ENCODE measurements around the gene CFAP119.

CFAP119 gene

DNA sequence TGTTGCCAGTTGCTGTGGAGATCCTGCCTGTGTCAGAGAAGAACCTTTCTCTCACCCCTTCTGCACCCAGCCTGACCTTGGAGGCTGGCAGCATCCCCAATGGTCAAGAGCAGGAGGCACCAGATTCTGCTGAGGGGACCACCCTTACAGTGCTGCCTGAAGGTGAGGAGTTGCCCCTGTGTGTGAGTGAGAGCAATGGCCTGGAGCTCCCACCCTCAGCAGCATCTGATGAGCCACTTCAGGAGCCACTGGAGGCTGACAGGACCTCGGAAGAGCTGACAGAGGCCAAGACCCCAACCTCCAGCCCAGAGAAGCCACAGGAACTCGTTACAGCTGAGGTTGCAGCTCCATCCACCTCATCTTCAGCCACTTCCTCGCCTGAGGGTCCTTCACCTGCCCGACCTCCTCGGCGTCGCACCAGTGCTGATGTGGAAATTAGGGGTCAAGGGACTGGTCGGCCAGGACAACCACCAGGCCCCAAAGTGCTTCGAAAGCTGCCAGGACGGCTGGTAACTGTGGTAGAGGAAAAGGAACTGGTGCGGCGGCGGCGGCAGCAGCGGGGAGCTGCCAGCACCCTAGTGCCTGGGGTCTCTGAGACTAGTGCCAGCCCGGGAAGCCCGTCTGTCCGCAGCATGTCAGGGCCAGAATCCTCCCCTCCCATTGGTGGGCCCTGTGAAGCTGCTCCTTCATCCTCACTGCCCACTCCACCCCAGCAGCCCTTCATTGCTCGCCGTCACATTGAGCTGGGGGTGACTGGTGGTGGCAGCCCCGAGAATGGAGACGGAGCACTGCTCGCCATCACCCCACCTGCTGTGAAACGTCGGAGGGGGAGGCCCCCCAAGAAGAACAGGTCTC is 23.8 kb downstream of the CFAP119 start:
- no peak for DNase-seq

DNA sequence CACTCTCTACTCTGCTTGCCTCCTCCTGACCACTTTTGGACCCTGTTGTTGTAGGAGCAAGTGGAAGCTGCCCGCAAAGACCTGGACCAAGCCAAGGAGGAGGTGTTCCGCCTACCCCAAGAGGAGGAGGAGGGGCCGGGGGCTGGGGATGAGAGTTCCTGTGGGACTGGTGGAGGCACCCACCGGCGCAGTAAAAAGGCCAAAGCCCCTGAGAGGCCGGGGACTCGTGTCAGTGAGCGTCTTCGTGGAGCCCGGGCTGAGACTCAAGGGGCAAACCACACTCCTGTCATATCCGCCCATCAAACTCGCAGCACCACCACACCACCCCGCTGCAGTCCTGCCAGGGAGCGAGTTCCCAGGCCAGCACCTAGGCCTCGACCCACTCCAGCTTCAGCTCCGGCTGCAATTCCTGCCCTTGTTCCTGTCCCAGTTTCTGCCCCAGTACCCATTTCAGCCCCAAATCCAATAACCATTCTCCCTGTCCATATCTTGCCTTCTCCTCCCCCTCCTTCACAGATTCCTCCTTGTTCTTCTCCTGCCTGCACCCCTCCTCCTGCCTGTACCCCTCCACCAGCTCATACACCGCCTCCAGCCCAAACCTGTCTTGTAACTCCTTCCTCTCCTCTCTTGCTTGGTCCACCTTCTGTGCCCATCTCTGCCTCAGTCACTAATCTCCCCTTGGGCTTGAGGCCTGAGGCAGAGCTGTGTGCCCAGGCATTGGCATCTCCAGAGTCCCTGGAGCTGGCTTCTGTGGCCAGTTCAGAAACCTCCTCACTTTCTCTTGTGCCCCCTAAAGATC is 24.7 kb downstream of the CFAP119 start:
- DNase-seq: no peak

DNA sequence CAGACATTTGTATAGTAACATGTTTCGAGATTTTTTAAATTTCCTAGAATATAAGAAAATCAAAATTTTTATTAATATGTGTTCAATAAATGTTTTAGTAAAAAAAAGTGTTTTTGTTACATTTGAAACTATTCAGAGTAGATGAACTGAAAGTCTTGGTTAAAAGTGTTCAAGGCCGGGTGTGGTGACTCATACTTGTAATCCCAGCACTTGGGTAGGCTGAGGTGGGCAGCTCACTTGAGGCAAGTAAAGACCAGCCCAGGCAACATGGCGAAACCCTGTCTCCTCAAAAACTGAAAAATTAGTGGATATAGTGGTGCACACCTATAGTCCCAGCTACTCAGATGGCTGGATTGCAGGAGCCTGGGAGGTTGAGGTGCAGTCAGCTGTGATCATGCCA is 30.5 kb downstream of the CFAP119 start:
- DNase-seq: no peak

DNA sequence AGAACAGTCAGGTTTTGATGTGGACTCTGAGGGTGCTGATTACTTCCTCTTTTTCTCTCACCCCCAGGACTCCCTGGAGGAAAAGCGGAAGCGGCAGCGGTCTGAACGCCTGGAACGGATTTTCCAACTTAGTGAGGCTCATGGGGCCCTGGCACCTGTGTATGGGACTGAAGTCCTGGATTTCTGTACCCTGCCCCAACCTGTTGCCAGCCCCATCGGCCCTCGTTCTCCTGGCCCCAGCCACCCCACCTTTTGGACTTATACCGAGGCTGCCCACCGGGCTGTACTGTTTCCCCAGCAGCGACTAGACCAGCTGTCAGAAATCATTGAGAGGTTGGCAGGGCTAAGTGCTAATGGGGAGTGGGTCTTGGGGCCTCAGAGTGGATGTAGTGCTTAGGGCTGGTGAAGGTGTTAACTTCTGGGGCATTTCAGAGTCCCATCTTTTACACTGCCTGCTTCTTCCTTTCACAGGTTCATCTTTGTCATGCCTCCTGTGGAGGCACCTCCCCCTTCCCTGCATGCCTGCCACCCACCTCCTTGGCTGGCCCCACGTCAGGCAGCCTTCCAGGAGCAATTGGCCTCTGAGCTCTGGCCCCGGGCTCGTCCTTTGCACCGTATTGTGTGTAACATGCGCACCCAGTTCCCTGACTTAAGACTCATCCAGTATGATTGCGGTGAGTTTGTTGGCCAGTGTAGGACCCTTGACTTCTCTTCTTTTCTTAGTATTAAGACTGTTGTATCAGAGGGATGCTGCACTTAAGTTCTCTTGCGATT is 32.8 kb downstream of the CFAP119 start:
- no peak for DNase-seq

DNA sequence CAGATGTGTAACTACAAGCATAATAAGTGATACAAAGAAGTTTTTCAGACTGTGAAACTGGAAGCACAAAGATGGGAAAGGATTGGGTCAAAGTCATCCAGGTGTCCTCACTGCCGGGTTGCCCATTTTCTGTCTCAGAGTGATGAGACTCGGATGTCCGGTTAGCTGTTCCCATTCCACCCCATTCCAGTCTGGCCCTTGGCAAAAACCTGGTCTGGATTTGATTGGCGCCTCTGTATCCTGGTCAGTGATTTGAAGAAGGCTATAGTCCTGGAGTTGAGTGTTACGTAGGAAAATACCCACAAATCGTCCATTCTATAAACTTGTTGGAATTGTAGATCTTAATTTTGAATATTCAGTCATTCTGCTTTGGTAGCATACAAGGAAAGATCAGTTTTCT is 33.5 kb downstream of the CFAP119 start:
- no peak for DNase-seq

DNA sequence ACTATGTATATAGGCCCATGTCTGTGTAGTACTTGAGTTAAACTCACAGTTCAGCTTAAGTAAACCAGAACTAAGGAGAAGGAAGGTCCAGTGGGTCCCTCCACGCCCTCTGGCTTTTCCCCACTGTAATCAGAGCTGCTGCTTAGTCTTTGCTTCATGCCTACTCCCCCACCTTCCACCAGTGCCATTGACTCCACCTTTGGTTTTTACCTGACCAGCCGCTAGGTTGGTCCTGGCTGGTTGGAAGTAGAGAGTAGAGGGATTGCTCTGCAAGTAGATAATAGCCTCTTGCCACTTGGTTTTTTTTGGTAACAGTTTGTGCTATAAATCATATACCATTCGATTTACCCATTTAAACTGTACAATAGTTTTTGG is 36.5 kb downstream of the CFAP119 start:
- no peak for DNase-seq

DNA sequence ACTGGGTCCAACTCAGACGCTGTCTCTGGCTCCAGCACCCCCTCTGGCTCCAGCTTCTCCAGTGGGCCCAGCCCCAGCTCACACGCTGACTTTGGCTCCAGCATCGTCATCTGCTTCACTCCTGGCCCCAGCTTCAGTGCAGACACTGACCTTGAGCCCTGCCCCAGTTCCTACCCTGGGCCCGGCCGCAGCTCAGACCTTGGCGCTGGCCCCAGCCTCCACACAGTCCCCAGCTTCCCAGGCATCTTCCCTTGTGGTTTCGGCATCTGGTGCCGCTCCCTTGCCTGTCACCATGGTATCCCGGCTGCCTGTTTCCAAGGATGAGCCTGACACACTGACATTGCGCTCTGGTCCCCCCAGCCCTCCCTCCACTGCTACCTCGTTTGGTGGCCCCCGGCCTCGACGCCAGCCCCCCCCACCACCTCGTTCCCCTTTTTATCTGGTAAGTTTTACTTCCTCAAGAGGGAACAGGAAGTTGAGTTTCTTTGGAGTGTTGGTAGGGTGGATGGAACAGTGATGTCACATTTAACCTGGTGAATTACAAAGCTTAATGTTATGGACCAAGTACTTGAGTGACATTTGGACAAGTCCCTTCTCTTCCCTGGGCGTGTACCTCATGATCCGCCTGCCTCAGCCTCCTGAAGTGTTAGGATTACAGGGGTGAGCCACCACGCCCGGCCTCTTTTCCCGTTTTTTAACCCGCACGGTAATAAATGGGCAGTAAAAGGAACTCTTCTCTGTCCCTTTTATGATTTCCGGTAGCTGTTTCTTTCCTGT is 37.0 kb downstream of the CFAP119 start:
- DNase-seq: no peak

DNA sequence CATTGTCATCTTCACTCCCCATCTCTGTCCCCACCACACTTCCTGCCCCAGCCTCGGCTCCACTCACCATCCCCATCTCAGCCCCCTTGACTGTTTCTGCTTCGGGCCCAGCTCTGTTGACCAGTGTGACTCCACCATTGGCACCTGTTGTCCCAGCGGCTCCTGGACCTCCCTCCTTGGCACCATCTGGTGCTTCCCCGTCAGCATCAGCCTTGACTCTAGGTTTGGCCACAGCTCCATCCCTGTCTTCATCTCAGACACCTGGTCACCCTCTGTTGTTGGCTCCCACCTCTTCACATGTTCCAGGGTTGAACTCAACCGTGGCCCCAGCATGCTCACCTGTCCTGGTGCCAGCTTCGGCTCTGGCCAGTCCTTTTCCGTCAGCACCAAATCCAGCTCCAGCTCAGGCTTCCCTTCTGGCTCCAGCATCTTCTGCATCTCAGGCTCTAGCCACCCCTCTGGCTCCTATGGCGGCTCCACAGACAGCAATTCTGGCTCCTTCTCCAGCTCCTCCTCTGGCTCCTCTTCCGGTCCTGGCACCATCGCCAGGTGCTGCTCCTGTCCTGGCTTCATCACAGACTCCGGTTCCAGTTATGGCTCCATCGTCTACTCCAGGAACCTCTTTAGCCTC is 38.0 kb downstream of the CFAP119 start:
- no peak for DNase-seq

DNA sequence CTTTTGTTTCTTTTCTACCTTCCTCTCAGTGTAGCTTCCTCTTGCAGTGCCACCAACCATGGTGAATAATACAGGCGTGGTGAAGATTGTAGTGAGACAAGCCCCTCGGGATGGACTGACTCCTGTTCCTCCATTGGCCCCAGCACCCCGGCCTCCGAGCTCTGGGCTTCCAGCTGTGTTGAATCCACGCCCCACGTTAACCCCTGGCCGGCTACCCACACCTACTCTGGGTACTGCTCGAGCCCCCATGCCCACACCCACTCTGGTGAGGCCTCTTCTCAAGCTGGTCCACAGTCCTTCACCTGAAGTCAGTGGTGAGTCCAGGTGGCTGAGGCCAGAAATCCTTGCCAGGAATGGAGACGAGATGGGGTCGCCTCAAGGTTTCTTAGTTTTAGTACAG is 38.9 kb downstream of the CFAP119 start:
- no peak for DNase-seq

DNA sequence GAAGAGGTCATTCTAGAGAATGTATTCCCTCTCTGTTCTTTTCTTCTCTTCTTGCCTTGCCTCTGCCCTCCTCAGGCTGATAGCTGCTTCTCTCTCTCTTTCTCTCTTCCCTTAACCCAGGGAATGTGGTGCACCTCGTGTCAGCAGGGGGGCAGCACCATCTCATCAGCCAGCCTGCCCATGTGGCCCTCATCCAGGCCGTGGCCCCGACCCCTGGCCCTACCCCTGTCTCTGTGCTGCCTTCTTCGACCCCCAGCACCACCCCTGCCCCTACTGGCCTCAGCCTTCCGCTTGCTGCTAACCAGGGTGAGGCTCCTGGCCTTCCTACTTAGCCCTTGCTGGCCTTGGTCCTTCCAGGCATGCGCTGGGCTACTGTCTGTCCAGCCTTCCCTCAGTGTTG is 39.4 kb downstream of the CFAP119 start:
- no peak for DNase-seq

DNA sequence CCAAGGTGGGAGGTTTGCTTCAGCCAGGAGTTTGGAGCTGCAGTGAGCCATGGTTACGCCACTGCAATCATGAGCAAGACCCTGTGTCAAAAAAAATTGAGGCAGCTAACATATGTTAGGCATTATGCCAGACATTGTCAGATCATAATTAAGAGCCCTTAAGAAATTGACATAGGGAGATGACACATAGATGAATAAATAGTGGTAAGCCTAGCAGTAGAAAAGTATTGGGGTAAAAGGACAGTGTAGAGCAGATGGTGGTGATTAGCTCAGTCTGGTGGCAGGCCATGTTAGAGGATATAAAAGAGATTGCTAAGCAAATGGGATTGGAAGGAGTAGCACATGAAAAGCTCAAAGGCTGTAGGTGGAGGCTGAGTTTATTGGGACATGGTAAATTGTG is 40.3 kb downstream of the CFAP119 start:
- no peak for DNase-seq

DNA sequence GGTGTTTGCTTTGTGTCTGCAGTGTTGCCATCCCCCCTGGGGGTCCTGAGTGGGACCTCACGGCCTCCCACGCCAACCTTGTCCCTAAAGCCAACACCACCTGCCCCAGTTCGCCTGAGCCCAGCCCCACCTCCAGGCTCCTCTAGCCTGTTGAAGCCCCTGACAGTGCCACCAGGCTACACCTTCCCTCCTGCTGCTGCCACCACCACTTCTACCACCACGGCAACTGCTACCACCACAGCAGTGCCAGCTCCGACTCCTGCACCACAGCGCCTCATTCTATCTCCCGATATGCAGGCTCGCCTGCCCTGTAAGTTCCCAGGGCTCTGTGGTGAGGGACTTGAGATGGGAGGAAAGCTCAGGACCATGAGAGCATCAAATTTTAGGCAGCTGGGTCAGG is 40.7 kb downstream of the CFAP119 start:
- no peak for DNase-seq

DNA sequence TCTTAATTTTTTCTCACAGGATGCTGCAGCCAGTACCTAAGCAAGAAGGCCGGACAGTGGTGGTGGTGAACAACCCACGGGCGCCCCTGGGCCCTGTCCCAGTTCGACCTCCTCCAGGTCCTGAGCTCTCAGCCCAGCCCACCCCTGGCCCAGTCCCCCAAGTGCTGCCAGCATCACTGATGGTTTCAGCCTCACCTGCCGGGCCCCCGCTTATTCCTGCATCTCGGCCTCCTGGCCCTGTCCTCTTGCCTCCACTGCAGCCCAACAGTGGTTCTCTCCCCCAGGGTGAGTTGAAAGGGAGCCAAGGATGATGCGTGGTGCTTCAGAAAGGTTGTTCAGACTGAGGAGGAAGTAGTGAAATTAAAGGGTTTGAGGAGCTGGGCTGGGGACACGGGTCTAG is 41.2 kb downstream of the CFAP119 start:
- DNase-seq: no peak

DNA sequence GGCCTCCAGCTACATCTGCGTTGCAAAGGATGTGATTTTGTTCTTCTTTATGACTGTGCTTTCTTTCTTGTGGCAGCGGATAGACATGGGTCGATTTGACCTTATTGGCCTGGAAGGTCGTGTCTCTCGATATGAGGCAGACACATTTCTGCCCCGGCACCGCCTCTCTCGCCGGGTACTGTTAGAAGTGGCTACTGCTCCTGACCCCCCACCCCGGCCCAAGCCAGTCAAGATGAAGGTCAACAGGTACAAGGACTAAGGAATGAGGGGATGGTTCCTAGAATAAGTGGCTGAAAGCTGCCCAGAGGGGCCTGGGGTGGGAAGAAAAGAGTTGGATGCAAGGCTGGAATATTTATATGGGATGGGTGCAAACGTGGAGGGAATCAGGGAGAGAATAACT is 41.8 kb downstream of the CFAP119 start:
- no peak for DNase-seq

DNA sequence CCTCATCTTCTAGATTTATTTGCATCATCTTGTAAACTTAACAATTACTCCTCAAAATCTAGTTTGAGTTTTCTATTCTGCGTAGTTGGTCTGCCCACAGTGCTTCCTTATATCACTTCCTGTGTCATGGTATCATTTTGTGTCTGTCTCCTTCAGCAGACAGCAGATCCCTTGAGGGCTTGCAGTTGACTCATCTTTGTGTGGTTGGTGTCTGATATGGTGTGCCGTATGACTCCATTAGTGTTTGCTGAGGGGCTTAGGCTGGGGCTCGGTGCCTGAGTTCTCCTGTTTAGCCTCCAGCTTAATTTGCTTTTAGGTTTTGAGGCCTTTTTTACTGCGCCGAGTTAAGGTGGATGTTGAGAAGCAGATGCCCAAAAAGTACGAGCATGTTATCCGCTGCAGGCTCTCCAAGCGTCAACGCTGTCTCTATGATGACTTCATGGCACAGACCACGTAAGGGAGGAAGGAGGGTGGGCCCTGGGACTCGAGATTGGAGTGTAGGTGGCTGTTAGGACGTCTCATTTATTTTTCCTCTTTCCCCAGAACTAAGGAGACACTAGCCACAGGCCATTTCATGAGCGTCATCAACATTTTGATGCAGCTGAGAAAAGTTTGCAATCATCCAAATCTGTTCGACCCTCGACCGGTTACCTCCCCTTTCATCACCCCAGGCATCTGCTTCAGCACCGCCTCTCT is 46.0 kb downstream of the CFAP119 start:
- DNase-seq: no peak

DNA sequence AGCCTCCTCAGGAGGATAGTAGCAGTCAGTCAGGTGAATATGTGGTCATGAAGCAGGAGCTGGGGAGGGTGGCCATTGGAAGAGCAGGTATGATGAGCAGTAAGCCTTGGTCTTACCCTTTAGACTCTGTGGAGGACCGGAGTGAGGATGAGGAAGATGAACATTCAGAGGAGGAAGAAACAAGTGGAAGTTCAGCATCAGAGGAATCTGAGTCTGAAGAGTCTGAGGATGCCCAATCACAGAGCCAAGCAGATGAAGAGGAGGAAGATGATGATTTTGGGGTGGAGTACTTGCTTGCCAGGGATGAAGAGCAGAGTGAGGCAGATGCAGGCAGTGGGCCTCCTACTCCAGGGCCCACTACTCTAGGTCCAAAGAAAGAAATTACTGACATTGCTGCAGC is 50.1 kb downstream of the CFAP119 start:
- DNase-seq: no peak

DNA sequence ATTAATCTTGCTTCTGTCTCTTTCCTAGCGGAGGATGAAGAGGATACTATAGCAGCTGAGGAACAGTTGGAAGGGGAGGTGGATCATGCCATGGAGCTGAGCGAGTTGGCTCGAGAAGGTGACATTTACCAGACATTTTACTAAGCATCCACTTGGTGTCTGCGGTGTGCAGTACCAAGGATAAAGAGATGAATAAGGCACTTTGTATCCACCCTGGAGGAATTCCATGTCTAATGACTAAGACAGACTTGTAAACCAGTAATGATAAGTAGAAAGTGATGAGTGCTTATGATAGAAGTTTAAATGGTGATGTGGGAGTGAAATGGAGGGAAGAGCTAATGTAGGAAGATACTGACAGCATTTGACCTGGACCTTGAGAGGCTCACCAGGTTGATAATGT is 50.9 kb downstream of the CFAP119 start:
- no peak for DNase-seq

Data from activated naive CD4-positive, alpha-beta T cell (primary cell).